KOPT-K1 (cell line): ENCODE results near the gene IL10RA.
"Not testable (repeated sequence)": the region's sequence is repeated elsewhere in the genome, so short reads cannot be mapped to it uniquely, and the experiment has no call there.

Experiments used
- H3K27ac ChIP-seq: fragments of 200-600 bp; sonication (generic); 2 replicates; pipeline ENCODE4 v1.5.1; 2016; ENCODE audit warnings: antibody characterized with exemption, mild to moderate bottlenecking, low read depth, low read length; ENCODE audit not compliant: poor library complexity, severe bottlenecking
- H3K36me3 ChIP-seq: fragments of 200-600 bp; sonication (generic); 2 replicates; pipeline ENCODE4 v1.5.1; 2017; ENCODE audit warnings: antibody characterized with exemption, mild to moderate bottlenecking, low read length, moderate library complexity; ENCODE audit not compliant: insufficient read depth
- H3K9me3 ChIP-seq: fragments of 200-600 bp; sonication (generic); 2 replicates; pipeline ENCODE4 v1.5.1; 2017; ENCODE audit warnings: antibody characterized with exemption, low read length, mild to moderate bottlenecking; ENCODE audit not compliant: insufficient read depth, poor library complexity, severe bottlenecking

IL10RA gene

GRCh38 chr11:117985953-117986887 lies at the start of gene IL10RA:
TSS of gene IL10RA (plus strand) at chr11:117986394. CDS start at chr11:117986468, 74 bp downstream.
- Histone ChIP-seq H3K9me3 (no peaks in the 10 kb centered on the region), H3K36me3 (no peaks in the 10 kb centered on the region), H3K27ac (peak within 1 kb of the TSS; percentile 8)

GRCh38 chr11:117936973-117937372 lies 49.2 kb upstream of the IL10RA start:
- H3K27ac ChIP-seq = no peak overlapping the region
- H3K36me3 ChIP-seq = no peaks in the 10 kb centered on the region

GRCh38 chr11:117940736-117941135 lies 45.5 kb upstream of the IL10RA start:
- no peaks in the 10 kb centered on the region for H3K36me3 ChIP-seq
- H3K9me3 ChIP-seq = peaks cover 8% of the 10 kb centered on the region
- H3K27ac ChIP-seq = no peak overlapping the region

More at GRCh38 chr11:117936973-117937372, 49.2 kb upstream of the IL10RA start:
- H3K9me3 ChIP-seq = no peaks in the 10 kb centered on the region

- Histone ChIP-seq H3K9me3 (peaks cover 8% of the 10 kb centered on the region), H3K36me3 (no peaks in the 10 kb centered on the region), H3K27ac (no peak overlapping the region)
Observed at GRCh38 chr11:117941163-117941707, 45.0 kb upstream of the IL10RA start.

- no peak overlapping the region for H3K27ac ChIP-seq
- H3K36me3 ChIP-seq = no peaks in the 10 kb centered on the region
- peaks cover 8% of the 10 kb centered on the region for H3K9me3 ChIP-seq
Observed at GRCh38 chr11:117941976-117942654, 44.1 kb upstream of the IL10RA start.

- peaks cover 8% of the 10 kb centered on the region for H3K9me3 ChIP-seq
- no peaks in the 10 kb centered on the region for H3K36me3 ChIP-seq
- H3K27ac ChIP-seq = no peak overlapping the region
Observed at GRCh38 chr11:117944554-117944953, 41.6 kb upstream of the IL10RA start.

GRCh38 chr11:117945047-117945810 lies 41.0 kb upstream of the IL10RA start:
- Histone ChIP-seq H3K9me3 (peaks cover 8% of the 10 kb centered on the region), H3K36me3 (no peaks in the 10 kb centered on the region), H3K27ac (no peak overlapping the region)

GRCh38 chr11:117946156-117946841 lies 39.9 kb upstream of the IL10RA start:
- H3K9me3 ChIP-seq = peaks cover 8% of the 10 kb centered on the region
- H3K27ac ChIP-seq = no peak overlapping the region
- H3K36me3 ChIP-seq = no peaks in the 10 kb centered on the region

- no peaks in the 10 kb centered on the region for H3K36me3 ChIP-seq
- H3K27ac ChIP-seq = no peak overlapping the region
- peaks cover 8% of the 10 kb centered on the region for H3K9me3 ChIP-seq
Observed at GRCh38 chr11:117946842-117947526, 39.2 kb upstream of the IL10RA start.

GRCh38 chr11:117947751-117948150 lies 38.4 kb upstream of the IL10RA start:
- not testable (repeated sequence) for H3K9me3 ChIP-seq, H3K27ac ChIP-seq, H3K36me3 ChIP-seq

- H3K36me3 ChIP-seq, H3K9me3 ChIP-seq, H3K27ac ChIP-seq: not testable (repeated sequence)
Observed at GRCh38 chr11:117948466-117948865, 37.7 kb upstream of the IL10RA start.

- Histone ChIP-seq H3K27ac (no peak overlapping the region), H3K9me3 (no peaks in the 10 kb centered on the region), H3K36me3 (no peaks in the 10 kb centered on the region)
Observed at GRCh38 chr11:117949062-117949461, 37.1 kb upstream of the IL10RA start.

GRCh38 chr11:117950301-117950700 lies 35.9 kb upstream of the IL10RA start:
- no peaks in the 10 kb centered on the region for H3K36me3 ChIP-seq
- peak overlapping the region; percentile 53 for H3K27ac ChIP-seq
- H3K9me3 ChIP-seq = no peaks in the 10 kb centered on the region
